ENCODE data around the gene TAF1.

DNA sequence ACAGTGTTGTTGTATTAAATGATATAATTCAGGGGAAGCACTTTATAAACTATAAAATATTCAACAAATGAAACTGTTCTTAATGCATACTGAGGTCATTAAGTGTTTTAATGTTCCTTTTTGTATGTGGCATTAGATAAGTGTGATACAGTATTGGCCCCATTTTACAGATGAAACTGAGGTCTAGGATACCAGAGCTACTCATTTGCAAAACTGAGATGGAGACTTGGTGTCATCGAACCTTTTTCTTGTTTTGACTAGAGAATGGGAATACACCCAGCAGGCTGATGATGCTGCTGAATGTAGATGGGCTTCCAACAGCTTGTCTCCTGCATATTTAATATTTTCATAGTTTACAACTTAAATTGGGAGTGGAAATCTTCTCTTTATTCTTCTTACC is 34.6 kb downstream of the TAF1 start:
- TF ChIP-seq AFF4 (CRISPR knock-in tag; IDR thresholded peaks at IDR 0.05; ENCODE audit: borderline replicate concordance) (no peak), CTCF (IDR thresholded peaks at IDR 0.05) (no peak), ZNF121 (CRISPR knock-in tag; IDR thresholded peaks at IDR 0.05) (no peak), TP53 (CRISPR knock-in tag; IDR thresholded peaks at IDR 0.05) (no peak), USF2 (CRISPR knock-in tag; IDR thresholded peaks at IDR 0.05) (no peak), NR3C1 (CRISPR knock-in tag; conservative IDR thresholded peaks at IDR 0.05; ENCODE audit: low read depth) (no peak), GABPB1 (CRISPR knock-in tag; IDR thresholded peaks at IDR 0.05) (no peak), NR1H2 (CRISPR knock-in tag; IDR thresholded peaks at IDR 0.05) (no peak), FOXJ3 (CRISPR knock-in tag; IDR thresholded peaks at IDR 0.05; ENCODE audit: borderline replicate concordance) (no peak)
- TF ChIP-seq, protein P1, sequence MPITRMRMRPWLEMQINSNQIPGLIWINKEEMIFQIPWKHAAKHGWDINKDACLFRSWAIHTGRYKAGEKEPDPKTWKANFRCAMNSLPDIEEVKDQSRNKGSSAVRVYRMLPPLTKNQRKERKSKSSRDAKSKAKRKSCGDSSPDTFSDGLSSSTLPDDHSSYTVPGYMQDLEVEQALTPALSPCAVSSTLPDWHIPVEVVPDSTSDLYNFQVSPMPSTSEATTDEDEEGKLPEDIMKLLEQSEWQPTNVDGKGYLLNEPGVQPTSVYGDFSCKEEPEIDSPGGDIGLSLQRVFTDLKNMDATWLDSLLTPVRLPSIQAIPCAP (CRISPR knock-in tag; IDR thresholded peaks at IDR 0.05) = no peak
- TF ChIP-seq, protein P2, sequence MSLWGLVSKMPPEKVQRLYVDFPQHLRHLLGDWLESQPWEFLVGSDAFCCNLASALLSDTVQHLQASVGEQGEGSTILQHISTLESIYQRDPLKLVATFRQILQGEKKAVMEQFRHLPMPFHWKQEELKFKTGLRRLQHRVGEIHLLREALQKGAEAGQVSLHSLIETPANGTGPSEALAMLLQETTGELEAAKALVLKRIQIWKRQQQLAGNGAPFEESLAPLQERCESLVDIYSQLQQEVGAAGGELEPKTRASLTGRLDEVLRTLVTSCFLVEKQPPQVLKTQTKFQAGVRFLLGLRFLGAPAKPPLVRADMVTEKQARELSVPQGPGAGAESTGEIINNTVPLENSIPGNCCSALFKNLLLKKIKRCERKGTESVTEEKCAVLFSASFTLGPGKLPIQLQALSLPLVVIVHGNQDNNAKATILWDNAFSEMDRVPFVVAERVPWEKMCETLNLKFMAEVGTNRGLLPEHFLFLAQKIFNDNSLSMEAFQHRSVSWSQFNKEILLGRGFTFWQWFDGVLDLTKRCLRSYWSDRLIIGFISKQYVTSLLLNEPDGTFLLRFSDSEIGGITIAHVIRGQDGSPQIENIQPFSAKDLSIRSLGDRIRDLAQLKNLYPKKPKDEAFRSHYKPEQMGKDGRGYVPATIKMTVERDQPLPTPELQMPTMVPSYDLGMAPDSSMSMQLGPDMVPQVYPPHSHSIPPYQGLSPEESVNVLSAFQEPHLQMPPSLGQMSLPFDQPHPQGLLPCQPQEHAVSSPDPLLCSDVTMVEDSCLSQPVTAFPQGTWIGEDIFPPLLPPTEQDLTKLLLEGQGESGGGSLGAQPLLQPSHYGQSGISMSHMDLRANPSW (CRISPR knock-in tag; conservative IDR thresholded peaks at IDR 0.05; ENCODE audit: low read depth) = no peak
- TF ChIP-seq, protein P3, sequence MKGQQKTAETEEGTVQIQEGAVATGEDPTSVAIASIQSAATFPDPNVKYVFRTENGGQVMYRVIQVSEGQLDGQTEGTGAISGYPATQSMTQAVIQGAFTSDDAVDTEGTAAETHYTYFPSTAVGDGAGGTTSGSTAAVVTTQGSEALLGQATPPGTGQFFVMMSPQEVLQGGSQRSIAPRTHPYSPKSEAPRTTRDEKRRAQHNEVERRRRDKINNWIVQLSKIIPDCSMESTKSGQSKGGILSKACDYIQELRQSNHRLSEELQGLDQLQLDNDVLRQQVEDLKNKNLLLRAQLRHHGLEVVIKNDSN (CRISPR knock-in tag; IDR thresholded peaks at IDR 0.05) = no peak
- TF ChIP-seq, protein P4, sequence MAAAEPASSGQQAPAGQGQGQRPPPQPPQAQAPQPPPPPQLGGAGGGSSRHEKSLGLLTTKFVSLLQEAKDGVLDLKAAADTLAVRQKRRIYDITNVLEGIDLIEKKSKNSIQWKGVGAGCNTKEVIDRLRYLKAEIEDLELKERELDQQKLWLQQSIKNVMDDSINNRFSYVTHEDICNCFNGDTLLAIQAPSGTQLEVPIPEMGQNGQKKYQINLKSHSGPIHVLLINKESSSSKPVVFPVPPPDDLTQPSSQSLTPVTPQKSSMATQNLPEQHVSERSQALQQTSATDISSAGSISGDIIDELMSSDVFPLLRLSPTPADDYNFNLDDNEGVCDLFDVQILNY (CRISPR knock-in tag; IDR thresholded peaks at IDR 0.05) = no peak

Measured in WTC11 (cell line).